ENCODE data around the gene CACNA2D3.

The CACNA2D3 gene

DNA sequence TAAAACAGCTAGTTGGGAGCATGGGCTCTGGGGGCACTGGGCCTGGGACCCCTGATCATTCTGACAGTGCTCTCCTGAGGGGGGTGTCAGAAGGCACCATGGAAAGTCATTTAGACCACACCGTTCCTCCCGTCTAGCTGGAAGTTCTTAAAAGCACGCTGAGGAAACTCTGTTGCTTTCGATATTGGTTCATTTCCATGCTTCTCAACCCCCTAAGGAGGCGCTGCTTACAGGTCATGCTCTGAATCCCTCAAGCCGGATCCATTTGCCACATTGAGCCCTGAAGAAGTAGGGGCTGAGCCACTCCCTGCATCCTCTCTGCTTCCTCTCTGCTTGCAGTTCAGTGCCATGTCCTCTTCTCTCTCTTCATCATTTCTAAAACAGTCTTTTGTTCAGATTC, 187.2 kb downstream of the CACNA2D3 start:
- intact Hi-C loops (cut with micrococcal nuclease), result no loop called here
- H3K36me3 Mint-ChIP-seq (ENCODE audit: low read depth), result no peaks in the 10 kb centered on the region
- no peak overlapping the region for H3K27ac Mint-ChIP-seq
- no peaks in the 10 kb centered on the region for H3K9me3 Mint-ChIP-seq
- no peak overlapping the region for H3K4me3 Mint-ChIP-seq
- peaks cover 2% of the 10 kb centered on the region for H3K27me3 Mint-ChIP-seq
- no peaks in the 10 kb centered on the region for H3K4me1 Mint-ChIP-seq (ENCODE audit: low read depth)

- Mint-ChIP-seq H3K9me3 (no peaks in the 10 kb centered on the region), H3K4me1 (ENCODE audit: low read depth) (no peaks in the 10 kb centered on the region), H3K27me3 (no peaks in the 10 kb centered on the region), H3K4me3 (no peak overlapping the region), H3K27ac (no peak overlapping the region), H3K36me3 (ENCODE audit: low read depth) (no peaks in the 10 kb centered on the region)
- intact Hi-C loops (cut with micrococcal nuclease), result no loop called here
Observed at GRCh38 chr3:54311211-54311747, 188.9 kb downstream of the CACNA2D3 start.

DNA sequence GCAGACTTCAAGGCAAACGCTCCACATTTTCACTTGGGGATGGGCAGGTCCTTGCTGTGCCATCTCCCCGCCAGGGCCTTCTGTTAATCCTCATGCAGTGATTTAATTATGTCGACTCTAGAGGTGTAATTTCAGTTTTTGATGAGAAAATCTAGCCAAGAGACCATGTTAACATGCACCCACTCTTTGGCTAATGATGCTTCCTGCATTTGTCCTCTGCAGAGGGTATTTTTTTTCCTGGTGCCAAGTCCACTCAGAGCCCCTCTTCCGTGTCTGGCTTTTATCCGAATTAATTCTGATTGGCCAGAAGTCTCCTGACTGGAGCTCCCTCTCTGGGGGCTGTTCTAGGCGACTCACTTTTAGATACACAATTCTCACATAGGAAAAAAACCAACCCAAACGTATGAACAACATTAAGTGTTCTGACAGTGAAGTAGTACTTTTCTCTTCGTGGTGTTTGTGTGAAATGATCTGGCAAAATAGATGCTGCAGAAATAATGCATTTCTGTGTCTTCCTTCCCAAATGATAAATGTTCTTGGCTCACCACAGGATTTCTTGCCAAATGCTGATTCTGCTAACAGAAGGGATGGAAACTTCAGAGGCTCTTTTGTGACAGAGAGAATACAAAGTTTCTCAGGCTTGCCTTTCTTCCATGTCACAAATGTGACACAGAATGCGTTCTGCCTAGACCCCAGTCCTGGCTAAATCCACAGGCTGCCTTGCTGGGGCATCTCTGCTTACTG, 190.0 kb downstream of the CACNA2D3 start:
- Mint-ChIP-seq H3K4me1 (ENCODE audit: low read depth) (no peaks in the 10 kb centered on the region), H3K36me3 (ENCODE audit: low read depth) (no peaks in the 10 kb centered on the region), H3K9me3 (no peaks in the 10 kb centered on the region), H3K27ac (no peak overlapping the region), H3K4me3 (no peak overlapping the region), H3K27me3 (no peaks in the 10 kb centered on the region)
- intact Hi-C loops (cut with micrococcal nuclease), result no loop called here

DNA sequence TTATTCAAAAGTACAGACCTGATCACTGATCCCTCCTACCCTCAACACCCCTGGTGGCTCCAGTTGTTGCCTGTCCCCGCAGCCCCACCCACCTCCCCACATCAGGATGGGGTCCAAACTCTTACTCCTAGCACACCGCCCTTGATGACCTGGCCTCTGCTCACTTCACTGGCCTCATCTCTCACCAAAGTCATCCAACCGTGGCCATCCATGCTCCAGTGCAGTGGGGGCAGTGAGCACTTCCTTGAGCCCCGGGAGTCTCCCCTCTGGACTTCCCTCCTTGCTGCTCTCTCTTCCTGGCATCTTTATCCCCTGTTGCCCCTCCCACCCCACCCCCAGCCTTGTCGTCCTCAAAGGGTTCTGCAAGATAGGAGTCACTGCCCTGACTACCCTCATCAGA, 191.1 kb downstream of the CACNA2D3 start:
- Mint-ChIP-seq H3K4me3 (no peak overlapping the region), H3K27me3 (no peaks in the 10 kb centered on the region), H3K9me3 (no peaks in the 10 kb centered on the region), H3K27ac (no peak overlapping the region), H3K4me1 (ENCODE audit: low read depth) (no peaks in the 10 kb centered on the region), H3K36me3 (ENCODE audit: low read depth) (no peaks in the 10 kb centered on the region)
- intact Hi-C loops (cut with micrococcal nuclease), result no loop called here

GRCh38 chr3:54321520-54321919, 199.2 kb downstream of the CACNA2D3 start:
- Mint-ChIP-seq H3K4me3 (no peak overlapping the region), H3K9me3 (no peaks in the 10 kb centered on the region), H3K27me3 (no peaks in the 10 kb centered on the region), H3K27ac (no peak overlapping the region), H3K36me3 (ENCODE audit: low read depth) (no peaks in the 10 kb centered on the region), H3K4me1 (ENCODE audit: low read depth) (no peaks in the 10 kb centered on the region)
- intact Hi-C loops (cut with micrococcal nuclease), result no loop called here

- no peaks in the 10 kb centered on the region for H3K36me3 Mint-ChIP-seq (ENCODE audit: low read depth)
- no peaks in the 10 kb centered on the region for H3K27me3 Mint-ChIP-seq
- no peak overlapping the region for H3K27ac Mint-ChIP-seq
- no peak overlapping the region for H3K4me3 Mint-ChIP-seq
- intact Hi-C loops (cut with micrococcal nuclease), result no loop called here
- no peaks in the 10 kb centered on the region for H3K4me1 Mint-ChIP-seq (ENCODE audit: low read depth)
- no peaks in the 10 kb centered on the region for H3K9me3 Mint-ChIP-seq
Observed at GRCh38 chr3:54322354-54322753, 200.0 kb downstream of the CACNA2D3 start.

GRCh38 chr3:54324103-54324502, 201.8 kb downstream of the CACNA2D3 start:
- Mint-ChIP-seq H3K27me3 (peaks cover 1% of the 10 kb centered on the region), H3K27ac (no peak overlapping the region), H3K36me3 (ENCODE audit: low read depth) (no peaks in the 10 kb centered on the region), H3K4me1 (ENCODE audit: low read depth) (no peaks in the 10 kb centered on the region), H3K4me3 (no peak overlapping the region), H3K9me3 (no peaks in the 10 kb centered on the region)
- intact Hi-C loops (cut with micrococcal nuclease), result no loop called here

DNA sequence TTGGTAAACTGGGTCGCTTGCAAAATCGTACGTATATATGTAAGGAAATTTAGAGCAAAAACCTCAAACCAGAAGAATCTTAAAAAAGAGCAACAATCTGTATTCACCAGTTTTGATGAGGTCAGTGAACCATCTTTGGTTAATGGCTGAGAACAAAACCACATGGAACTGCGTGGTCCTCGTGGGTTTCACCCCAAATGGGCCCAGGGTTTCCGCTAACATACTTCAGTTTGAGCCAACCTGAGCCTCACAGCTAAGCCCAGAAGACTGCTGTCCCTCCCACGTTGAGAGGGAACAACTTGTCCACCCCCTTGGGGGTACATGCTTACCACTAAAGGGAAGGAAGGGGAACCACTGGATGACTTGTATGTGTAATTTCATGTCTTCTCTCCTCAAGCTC, 204.6 kb downstream of the CACNA2D3 start:
- Mint-ChIP-seq H3K4me1 (ENCODE audit: low read depth) (no peaks in the 10 kb centered on the region), H3K36me3 (ENCODE audit: low read depth) (no peaks in the 10 kb centered on the region), H3K27me3 (peaks cover 3% of the 10 kb centered on the region), H3K9me3 (no peaks in the 10 kb centered on the region), H3K27ac (no peak overlapping the region), H3K4me3 (no peak overlapping the region)
- intact Hi-C loops (cut with micrococcal nuclease), result no loop called here

DNA sequence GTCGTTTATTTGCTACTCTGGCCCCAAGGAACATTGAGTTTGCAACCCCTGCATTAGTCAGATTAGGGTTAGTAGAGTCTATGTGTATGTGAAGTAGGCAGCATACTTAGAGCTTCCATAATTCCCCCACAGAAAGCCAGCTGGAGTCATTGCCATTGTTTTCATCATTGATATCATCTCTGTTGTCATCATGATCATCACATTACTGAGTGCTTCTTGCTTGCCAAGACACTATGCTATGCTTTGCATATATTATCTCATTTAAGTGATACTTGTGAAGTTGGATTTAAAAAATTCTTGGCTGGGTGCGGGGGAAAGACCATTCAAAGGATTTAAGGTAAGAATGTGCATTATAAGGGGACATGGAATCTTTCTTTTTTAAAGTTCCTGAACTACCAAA, 209.0 kb downstream of the CACNA2D3 start:
- Mint-ChIP-seq H3K36me3 (ENCODE audit: low read depth) (no peaks in the 10 kb centered on the region), H3K4me3 (no peak overlapping the region), H3K9me3 (no peaks in the 10 kb centered on the region), H3K27ac (no peak overlapping the region), H3K27me3 (peaks cover 3% of the 10 kb centered on the region), H3K4me1 (ENCODE audit: low read depth) (no peaks in the 10 kb centered on the region)
- intact Hi-C loops (cut with micrococcal nuclease), result no loop called here

DNA sequence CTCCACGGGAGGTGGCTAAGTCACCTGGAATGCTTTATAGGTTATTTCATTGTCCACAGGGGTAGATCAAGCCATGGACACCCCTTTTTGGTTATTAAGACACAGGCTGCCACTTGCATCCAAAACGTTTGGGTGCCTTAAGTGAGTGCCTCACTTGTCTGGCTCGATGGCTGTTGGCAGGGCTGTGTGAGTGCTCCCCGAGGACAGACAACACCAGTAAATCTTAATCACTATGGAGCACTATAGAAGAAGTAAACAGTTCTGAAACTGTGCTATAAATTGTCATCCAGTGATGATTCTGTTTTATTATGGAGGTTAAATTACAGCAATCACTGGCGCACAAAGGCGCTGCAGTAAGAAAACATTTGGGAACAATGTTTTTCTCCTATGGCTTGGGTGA, 215.5 kb downstream of the CACNA2D3 start:
- H3K36me3 Mint-ChIP-seq (ENCODE audit: low read depth), result no peaks in the 10 kb centered on the region
- H3K27me3 Mint-ChIP-seq, result peaks cover 4% of the 10 kb centered on the region
- H3K9me3 Mint-ChIP-seq, result no peaks in the 10 kb centered on the region
- H3K4me3 Mint-ChIP-seq, result no peak overlapping the region
- intact Hi-C loops (cut with micrococcal nuclease), result no loop called here
- no peaks in the 10 kb centered on the region for H3K4me1 Mint-ChIP-seq (ENCODE audit: low read depth)
- no peak overlapping the region for H3K27ac Mint-ChIP-seq

DNA sequence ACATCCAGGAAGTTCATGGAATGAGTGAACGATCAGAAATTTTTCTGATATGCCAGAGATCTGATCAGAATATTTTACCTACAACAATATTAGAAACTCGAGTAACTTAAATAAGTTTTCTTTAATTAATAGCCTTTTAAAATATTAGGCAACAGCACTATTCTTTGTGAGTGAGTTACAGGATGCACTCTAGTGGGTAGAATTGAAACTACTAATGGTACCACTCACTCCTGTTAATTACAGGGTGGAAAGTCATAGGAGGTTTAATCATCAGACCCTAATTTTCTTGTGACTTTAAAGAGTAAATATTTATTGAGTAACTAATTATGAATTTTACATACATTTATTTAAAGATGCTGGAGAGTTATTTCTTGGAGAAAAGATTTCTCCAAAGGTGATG, 217.3 kb downstream of the CACNA2D3 start:
- Mint-ChIP-seq H3K4me1 (ENCODE audit: low read depth) (no peaks in the 10 kb centered on the region), H3K36me3 (ENCODE audit: low read depth) (no peaks in the 10 kb centered on the region), H3K27ac (no peak overlapping the region), H3K4me3 (no peak overlapping the region), H3K27me3 (peaks cover 7% of the 10 kb centered on the region), H3K9me3 (no peaks in the 10 kb centered on the region)
- intact Hi-C loops (cut with micrococcal nuclease), result no loop called here

- Mint-ChIP-seq H3K36me3 (ENCODE audit: low read depth) (no peaks in the 10 kb centered on the region), H3K9me3 (no peaks in the 10 kb centered on the region), H3K27ac (no peak overlapping the region), H3K27me3 (peaks cover 7% of the 10 kb centered on the region), H3K4me3 (no peak overlapping the region), H3K4me1 (ENCODE audit: low read depth) (no peaks in the 10 kb centered on the region)
- intact Hi-C loops (cut with micrococcal nuclease), result no loop called here
Observed at GRCh38 chr3:54341811-54342210, 219.5 kb downstream of the CACNA2D3 start.

GRCh38 chr3:54342676-54343075, 220.3 kb downstream of the CACNA2D3 start:
- H3K27ac Mint-ChIP-seq, result no peak overlapping the region
- no peaks in the 10 kb centered on the region for H3K9me3 Mint-ChIP-seq
- no peak overlapping the region for H3K4me3 Mint-ChIP-seq
- no peaks in the 10 kb centered on the region for H3K4me1 Mint-ChIP-seq (ENCODE audit: low read depth)
- no peaks in the 10 kb centered on the region for H3K36me3 Mint-ChIP-seq (ENCODE audit: low read depth)
- H3K27me3 Mint-ChIP-seq, result peaks cover 7% of the 10 kb centered on the region
- intact Hi-C loops (cut with micrococcal nuclease), result no loop called here

DNA sequence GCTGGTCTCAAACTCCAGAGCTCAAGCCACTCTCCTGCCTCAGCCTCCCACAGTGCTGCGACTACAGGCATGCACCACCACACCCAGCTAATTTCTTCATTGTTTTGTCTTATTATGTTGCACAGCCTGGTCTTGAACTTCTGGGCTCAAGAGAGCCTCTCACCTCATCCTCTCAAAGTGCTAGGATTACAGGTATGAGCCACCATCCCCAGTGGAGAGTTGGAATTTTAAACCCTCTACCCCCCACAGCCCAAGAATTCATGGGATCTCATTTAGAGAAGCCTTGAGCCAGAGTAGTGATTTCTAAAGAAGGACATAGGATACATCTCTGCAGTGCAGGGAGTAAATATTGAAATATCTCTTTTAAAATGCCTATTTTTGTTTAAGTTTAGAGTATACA, 221.1 kb downstream of the CACNA2D3 start:
- no peak overlapping the region for H3K4me3 Mint-ChIP-seq

GRCh38 chr3:54344601-54345231, 222.4 kb downstream of the CACNA2D3 start:
- no peaks in the 10 kb centered on the region for H3K36me3 Mint-ChIP-seq (ENCODE audit: low read depth)
- H3K27me3 Mint-ChIP-seq, result peaks cover 7% of the 10 kb centered on the region
- no peak overlapping the region for H3K4me3 Mint-ChIP-seq
- intact Hi-C loops (cut with micrococcal nuclease), result no loop called here
- H3K27ac Mint-ChIP-seq, result no peak overlapping the region
- H3K4me1 Mint-ChIP-seq (ENCODE audit: low read depth), result no peaks in the 10 kb centered on the region
- no peaks in the 10 kb centered on the region for H3K9me3 Mint-ChIP-seq

More for the DNA sequence above, 221.1 kb downstream of the CACNA2D3 start:
- Mint-ChIP-seq H3K4me1 (ENCODE audit: low read depth) (no peaks in the 10 kb centered on the region), H3K36me3 (ENCODE audit: low read depth) (no peaks in the 10 kb centered on the region), H3K27me3 (peaks cover 7% of the 10 kb centered on the region), H3K27ac (no peak overlapping the region), H3K9me3 (no peaks in the 10 kb centered on the region)
- intact Hi-C loops (cut with micrococcal nuclease), result no loop called here

All from dendritic cell treated with granulocyte-macrophage colony-stimulating factor and Interleukin-4, amounts not matched to agents 40 ng/mL and 50 ng/mL, for 4 days (primary cell).